IPS DF 6.9 (cell line): Measurements from ENCODE around the gene CMIP.

Experiments
- DNase-seq: peaks from one replicate; pipeline ENCODE4 v3.0.0-alpha.2; 2013; ENCODE audit warnings: low read depth, low spot score
- H3K27ac ChIP-seq: one replicate; pipeline ENCODE4 v1.5.1; 2013; ENCODE audit warnings: low read length, control low read depth
- H3K27me3 ChIP-seq: 2 replicates; pipeline ENCODE4 v1.6.1; 2013; ENCODE audit warnings: mild to moderate bottlenecking, low read length; ENCODE audit not compliant: control insufficient read depth, insufficient read depth
- H3K36me3 ChIP-seq: 2 replicates; pipeline ENCODE4 v1.6.1; 2013; ENCODE audit warnings: low read length; ENCODE audit not compliant: control insufficient read depth, insufficient read depth
- H3K4me1 ChIP-seq: 2 replicates; pipeline ENCODE4 v1.6.1; 2013; ENCODE audit warnings: low read length; ENCODE audit not compliant: control insufficient read depth, insufficient read depth
- H3K4me3 ChIP-seq: 2 replicates; pipeline ENCODE4 v1.5.1; 2013; ENCODE audit warnings: mild to moderate bottlenecking, low read length
- H3K9me3 ChIP-seq: 2 replicates; pipeline ENCODE4 v1.6.1; 2013; ENCODE audit warnings: low read length, inconsistent platforms; ENCODE audit not compliant: control insufficient read depth, insufficient read depth
- WGBS: extraction: QIAGEN DNeasy Blood & Tissue Kit; methylation state at CpG from one replicate; pipeline ENCODE4 v1.1.7; 2013; ENCODE audit warnings: mixed read lengths, missing lambda C conversion rate; ENCODE audit not compliant: insufficient read length, insufficient coverage; 5-methylcytosine and 5-hydroxymethylcytosine counted together

The CMIP gene

GRCh38 chr16:81699596-81699995 is 255.0 kb downstream of the CMIP start:
- WGBS, result no CpG with 5 or more reads among the region's 10 CpGs
- no peaks in the 10 kb centered on the region for H3K27me3 ChIP-seq
- peaks cover 7% of the 10 kb centered on the region; the same call in 1 of the 2 replicates for H3K36me3 ChIP-seq
- H3K9me3 ChIP-seq, result no peaks in the 10 kb centered on the region
- DNase-seq, result no peak
- no peak overlapping the region for H3K4me3 ChIP-seq
- H3K4me1 ChIP-seq, result no peaks in the 10 kb centered on the region
- H3K27ac ChIP-seq, result no peak overlapping the region

DNA sequence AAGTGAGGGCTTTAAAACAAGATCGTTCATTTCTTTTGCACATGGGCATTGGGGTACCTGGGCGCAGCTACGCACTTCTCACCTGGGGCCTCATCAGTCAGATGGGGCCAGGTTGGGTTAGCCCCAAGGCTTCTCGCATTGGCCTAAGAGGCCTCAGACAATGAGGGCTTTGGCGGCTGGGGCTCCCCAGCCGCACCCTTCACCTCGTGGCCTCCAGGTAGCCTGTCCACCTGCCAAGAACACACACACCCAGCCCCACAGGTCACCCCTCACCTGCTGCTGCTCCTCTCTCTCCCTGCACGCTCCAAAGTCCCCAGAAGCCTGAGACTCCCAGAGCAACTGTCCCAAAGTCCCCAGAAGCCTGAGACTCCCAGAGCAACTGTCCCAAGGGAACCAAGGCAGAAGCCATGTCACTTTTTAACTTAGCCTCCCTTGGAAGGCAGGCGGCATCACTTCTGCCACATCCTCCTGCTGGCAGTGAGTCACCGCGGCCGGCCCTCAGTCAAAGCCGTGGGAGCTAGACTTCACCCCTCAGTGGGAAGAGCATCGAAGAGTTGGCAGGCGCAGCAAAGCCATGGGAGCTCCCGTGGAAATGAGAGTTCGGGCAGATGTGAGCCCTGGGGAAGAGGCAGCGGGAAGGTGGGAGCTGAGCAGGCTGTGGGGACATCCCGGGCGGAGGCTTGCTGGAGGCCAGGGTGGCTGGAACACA is 255.6 kb downstream of the CMIP start:
- Histone ChIP-seq H3K27ac (no peak overlapping the region), H3K9me3 (no peaks in the 10 kb centered on the region), H3K4me3 (no peak overlapping the region), H3K27me3 (no peaks in the 10 kb centered on the region), H3K36me3 (peaks cover 9% of the 10 kb centered on the region), H3K4me1 (no peaks in the 10 kb centered on the region)
- WGBS, result no CpG with 5 or more reads among the region's 20 CpGs
- DNase-seq, result no peak

- DNase-seq, result no peak
These were observed 256.2 kb downstream of the CMIP start for GRCh38 chr16:81700780-81701165.

DNA sequence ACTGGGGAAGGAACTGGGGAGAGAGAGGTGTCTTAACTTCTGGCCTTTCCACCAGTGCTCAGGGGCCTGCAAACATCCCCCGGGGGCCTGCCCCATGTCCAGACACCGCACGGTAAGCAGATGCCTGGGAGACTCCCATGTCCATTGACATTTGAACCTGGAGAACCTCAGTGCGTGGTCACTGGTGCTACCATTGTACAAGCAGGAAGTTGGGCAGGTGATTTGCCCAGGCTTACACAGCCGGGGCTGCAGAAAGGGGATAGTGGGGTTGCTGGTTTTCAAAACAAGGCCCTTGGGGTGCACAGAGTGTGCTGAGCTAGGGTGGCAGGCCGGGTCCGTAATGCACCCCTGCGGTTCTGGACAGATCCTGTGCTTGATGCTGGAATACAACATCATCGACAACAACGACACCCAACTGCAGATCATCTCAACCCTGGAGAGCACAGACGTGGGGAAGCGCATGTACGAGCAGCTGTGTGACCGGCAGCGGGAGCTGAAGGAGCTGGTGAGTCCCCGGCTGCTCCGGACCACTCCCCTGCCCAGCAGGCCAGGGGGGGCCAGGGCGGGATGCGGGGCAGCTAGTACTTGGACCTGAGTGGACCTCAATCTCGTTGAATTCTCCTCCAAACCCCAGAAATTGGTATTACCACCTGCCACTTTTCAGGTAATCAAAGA is 256.8 kb downstream of the CMIP start:
- WGBS, result no CpG with 5 or more reads among the region's 20 CpGs
- Histone ChIP-seq H3K27me3 (no peaks in the 10 kb centered on the region), H3K4me1 (no peaks in the 10 kb centered on the region), H3K36me3 (peaks cover 15% of the 10 kb centered on the region), H3K9me3 (no peaks in the 10 kb centered on the region), H3K4me3 (no peak overlapping the region), H3K27ac (no peak overlapping the region)
- no peak for DNase-seq

More at GRCh38 chr16:81700780-81701165, 256.2 kb downstream of the CMIP start:
- no peak overlapping the region for H3K27ac ChIP-seq
- no peaks in the 10 kb centered on the region for H3K4me1 ChIP-seq
- no peak overlapping the region for H3K4me3 ChIP-seq
- H3K9me3 ChIP-seq, result no peaks in the 10 kb centered on the region
- H3K36me3 ChIP-seq, result peaks cover 12% of the 10 kb centered on the region
- H3K27me3 ChIP-seq, result no peaks in the 10 kb centered on the region
- no CpG with 5 or more reads among the region's 4 CpGs for WGBS

DNA sequence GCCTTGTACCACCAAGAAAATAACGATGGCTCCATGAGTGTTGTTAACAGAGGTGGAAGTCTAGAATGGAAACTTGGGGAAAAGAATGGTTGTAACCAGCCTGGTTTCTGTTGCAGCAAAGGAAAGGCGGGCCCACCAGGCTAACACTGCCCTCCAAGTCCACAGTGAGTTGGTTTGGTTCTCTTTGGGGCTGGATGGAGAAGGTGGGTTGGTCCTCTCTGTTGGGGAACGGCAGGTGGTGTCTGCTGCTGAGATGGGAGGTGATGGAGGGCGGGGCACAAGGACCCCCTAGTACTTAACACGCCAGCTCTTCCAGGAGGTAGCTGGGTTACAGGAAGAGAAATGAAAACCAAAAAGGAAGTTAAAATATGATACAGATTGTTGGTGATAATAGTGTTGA is 257.9 kb downstream of the CMIP start:
- no peak overlapping the region for H3K27ac ChIP-seq
- H3K4me1 ChIP-seq, result no peaks in the 10 kb centered on the region
- no peaks in the 10 kb centered on the region for H3K9me3 ChIP-seq
- H3K4me3 ChIP-seq, result no peak overlapping the region
- no CpG with 5 or more reads among the region's 5 CpGs for WGBS
- no peak for DNase-seq
- H3K36me3 ChIP-seq, result peaks cover 23% of the 10 kb centered on the region
- H3K27me3 ChIP-seq, result no peaks in the 10 kb centered on the region

DNA sequence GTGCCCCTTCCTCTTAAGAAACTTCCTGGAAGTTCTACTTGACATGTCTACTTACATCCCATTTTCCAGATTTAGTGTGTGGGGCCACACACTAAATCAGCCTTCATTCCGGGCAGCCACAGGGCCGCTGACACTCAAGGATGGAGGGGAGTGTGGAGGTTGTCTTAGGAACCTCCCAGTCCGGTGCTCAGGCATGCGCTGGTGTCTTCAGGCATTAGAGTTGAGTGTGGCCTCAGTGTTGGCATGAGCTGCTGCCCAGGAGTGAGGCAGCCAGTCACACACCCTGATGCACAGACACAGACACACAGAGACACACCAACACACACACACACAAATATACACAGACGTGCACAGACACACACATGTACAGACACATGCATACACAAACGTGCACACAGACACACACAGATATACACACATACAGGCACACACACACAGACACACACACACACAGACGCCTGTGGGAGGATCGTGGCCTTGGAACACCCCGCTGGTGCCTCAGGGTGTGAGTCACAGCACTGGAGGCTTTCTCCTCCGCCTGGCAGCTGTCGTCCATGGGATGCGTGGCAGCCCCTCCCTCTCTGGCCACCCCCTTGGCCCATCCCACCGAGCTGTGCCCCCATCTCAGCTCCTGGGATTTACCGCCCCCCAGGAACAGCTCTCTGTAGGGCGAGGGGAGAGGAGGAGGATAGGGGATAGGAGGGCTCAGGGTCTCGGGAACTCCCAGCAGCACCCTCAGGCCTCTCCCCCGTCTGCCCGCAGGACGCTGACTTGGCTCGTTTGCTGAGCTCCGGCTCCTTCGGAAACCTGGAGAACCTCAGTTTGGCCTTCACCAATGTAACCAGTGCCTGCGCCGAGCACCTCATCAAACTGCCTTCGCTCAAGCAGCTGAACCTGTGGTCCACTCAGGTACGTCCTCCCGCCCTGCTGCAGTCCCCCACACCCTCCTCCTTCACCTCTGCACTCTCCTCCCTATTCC is 258.9 kb downstream of the CMIP start:
- Histone ChIP-seq H3K27me3 (no peaks in the 10 kb centered on the region), H3K4me1 (no peaks in the 10 kb centered on the region), H3K9me3 (no peaks in the 10 kb centered on the region), H3K27ac (no peak overlapping the region), H3K36me3 (peaks cover 24% of the 10 kb centered on the region), H3K4me3 (no peak overlapping the region)
- DNase-seq, result no peak
- no CpG with 5 or more reads among the region's 27 CpGs for WGBS

DNA sequence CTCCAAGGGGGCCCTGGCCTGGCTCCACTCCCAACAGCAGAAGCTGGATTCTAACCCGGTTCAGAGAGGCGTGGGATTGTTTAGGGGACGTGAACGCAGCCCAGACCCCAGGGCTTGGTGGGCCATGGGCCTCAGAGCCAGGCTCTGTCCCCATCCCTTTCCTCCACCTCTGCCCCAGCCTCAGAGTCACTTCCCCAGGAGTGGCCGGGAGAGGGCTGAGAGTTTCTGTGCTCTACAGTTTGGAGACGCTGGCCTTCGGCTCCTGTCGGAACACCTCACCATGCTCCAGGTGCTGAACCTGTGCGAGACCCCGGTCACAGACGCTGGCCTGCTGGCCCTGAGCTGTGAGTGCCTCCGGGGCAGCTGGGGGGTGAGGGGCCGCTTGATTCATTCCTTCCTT is 260.7 kb downstream of the CMIP start:
- no peaks in the 10 kb centered on the region for H3K4me1 ChIP-seq
- H3K36me3 ChIP-seq, result peaks cover 24% of the 10 kb centered on the region
- H3K9me3 ChIP-seq, result no peaks in the 10 kb centered on the region
- H3K4me3 ChIP-seq, result no peak overlapping the region
- no CpG with 5 or more reads among the region's 13 CpGs for WGBS
- H3K27ac ChIP-seq, result no peak overlapping the region
- DNase-seq, result no peak
- H3K27me3 ChIP-seq, result no peaks in the 10 kb centered on the region

- Histone ChIP-seq H3K27me3 (no peaks in the 10 kb centered on the region), H3K36me3 (peaks cover 21% of the 10 kb centered on the region), H3K4me3 (no peak overlapping the region), H3K4me1 (peaks cover 3% of the 10 kb centered on the region; the same call in 1 of the 2 replicates), H3K27ac (no peak overlapping the region), H3K9me3 (no peaks in the 10 kb centered on the region)
- DNase-seq, result no peak
- WGBS, result no CpG with 5 or more reads among the region's 26 CpGs
These were observed 262.0 kb downstream of the CMIP start for GRCh38 chr16:81706327-81707295.

- Histone ChIP-seq H3K36me3 (peaks cover 21% of the 10 kb centered on the region), H3K4me3 (no peak overlapping the region), H3K27ac (no peak overlapping the region), H3K9me3 (no peaks in the 10 kb centered on the region), H3K4me1 (peaks cover 5% of the 10 kb centered on the region; the same call in 1 of the 2 replicates), H3K27me3 (no peaks in the 10 kb centered on the region)
- no CpG with 5 or more reads among the region's 27 CpGs for WGBS
- no peak for DNase-seq
These were observed 263.0 kb downstream of the CMIP start for GRCh38 chr16:81707411-81708265.
